SK-N-SH (cell line): ENCODE data around the gene RNF212B. TPM values are rescaled to one million over a fixed set of nuclear protein-coding genes. Genes with fewer than 3 reads are reported as not detected.

Source experiments
- CTCF ChIA-PET: fragments of 300-600, 350-600 bp; formaldehyde crosslinking; extraction: SDS; loops from one replicate; lab custom pipeline; 2021; lab: Yijun Ruan, JAX
- POLR2A ChIA-PET: fragments of 350-600 bp; sonication (Branson Sonifier 250); formaldehyde crosslinking; extraction: SDS; loops from one replicate; lab custom pipeline; 2020; ENCODE audit warnings: antibody characterized with exemption, inconsistent platforms; lab: Yijun Ruan, JAX
- DNase-seq: peaks from one replicate; pipeline ENCODE4 v3.0.0; 2012
- H2AFZ ChIP-seq: fragments of 200-600 bp; sonication (generic); 2 replicates; pipeline ENCODE4 v1.8.1; 2016; ENCODE audit warnings: antibody characterized with exemption, mild to moderate bottlenecking, low read depth
- H3F3A ChIP-seq: fragments of 200-600 bp; sonication (generic); replicated peaks from 2 replicates; pipeline ENCODE3; 2016; ENCODE audit warnings: antibody characterized with exemption, mild to moderate bottlenecking; ENCODE audit not compliant: insufficient read depth
- H3K27ac ChIP-seq, 2 experiments: fragments of 200-500 bp in 1 of 2; fragments of 200-600 bp in 1 of 2; sonication (Bioruptor generic) in 1 of 2; sonication (generic), shearing (Covaris generic) in 1 of 2; 2 replicates each; pipeline versions ENCODE4 v1.5.1 to v1.6.1; 2014 to 2016; ENCODE audit warnings: low read depth in 2 of 2, inconsistent platforms in 1 of 2, low read length in 1 of 2, mild to moderate bottlenecking in 1 of 2, mixed read lengths in 1 of 2
- H3K27me3 ChIP-seq: fragments of 200-600 bp; sonication (generic), shearing (Covaris generic); 2 replicates; pipeline ENCODE4 v1.6.1; 2016; ENCODE audit warnings: mixed run types; ENCODE audit not compliant: insufficient read depth
- H3K36me3 ChIP-seq, 2 experiments: fragments of 200-500 bp in 1 of 2; fragments of 200-600 bp in 1 of 2; sonication (Bioruptor generic) in 1 of 2; sonication (generic) in 1 of 2; replicated peaks in 1 of 2; 2 replicates each; pipeline versions ENCODE3 to v1.5.1; 2014 to 2016; ENCODE audit warnings: low read length in 1 of 2, mild to moderate bottlenecking in 1 of 2; ENCODE audit not compliant: insufficient read depth in 2 of 2, control insufficient read depth in 1 of 2
- H3K4me1 ChIP-seq, 2 experiments: fragments of 200-500 bp in 1 of 2; fragments of 200-600 bp in 1 of 2; sonication (Bioruptor generic) in 1 of 2; sonication (generic), shearing (Covaris generic) in 1 of 2; 2 replicates each; pipeline versions ENCODE4 v1.5.1 to v1.6.1; 2014 to 2016; ENCODE audit warnings: low read depth in 1 of 2, low read length in 1 of 2, mixed run types in 1 of 2; ENCODE audit not compliant: insufficient read depth in 2 of 2, control insufficient read depth in 1 of 2
- H3K4me2 ChIP-seq: fragments of 200-600 bp; sonication (generic), shearing (Covaris generic); 2 replicates; pipeline ENCODE4 v1.6.1; 2017; ENCODE audit warnings: mixed run types
- H3K4me3 ChIP-seq, 2 experiments: fragments of 200-500 bp in 1 of 2; fragments of 200-600 bp in 1 of 2; sonication (Bioruptor generic) in 1 of 2; sonication (generic), shearing (Covaris generic) in 1 of 2; 2 replicates each; pipeline versions ENCODE4 v1.5.1 to v1.8.1; 2014 to 2016; ENCODE audit warnings: low read depth in 2 of 2, inconsistent platforms in 1 of 2, low read length in 1 of 2, mild to moderate bottlenecking in 1 of 2, mixed read lengths in 1 of 2, moderate library complexity in 1 of 2
- H3K79me2 ChIP-seq: fragments of 200-600 bp; sonication (generic); 2 replicates; pipeline ENCODE4 v1.8.1; 2017; ENCODE audit warnings: mild to moderate bottlenecking; ENCODE audit not compliant: insufficient read depth
- H3K9ac ChIP-seq: fragments of 200-600 bp; sonication (generic); 2 replicates; pipeline ENCODE4 v1.6.1; 2017; ENCODE audit warnings: mixed run types
- H3K9me2 ChIP-seq: fragments of 200-600 bp; sonication (generic); 2 replicates; pipeline ENCODE4 v1.6.1; 2017; ENCODE audit warnings: mixed run types
- H3K9me3 ChIP-seq: fragments of 200-600 bp; sonication (generic); 2 replicates; pipeline ENCODE4 v1.6.1; 2017; ENCODE audit warnings: mixed run types, mild to moderate bottlenecking, moderate library complexity
- H4K20me1 ChIP-seq: fragments of 200-600 bp; sonication (generic); 2 replicates; pipeline ENCODE4 v1.6.1; 2017; ENCODE audit warnings: mild to moderate bottlenecking, mixed run types; ENCODE audit not compliant: insufficient read depth
- CHD2 ChIP-seq: fragments of 150-350 bp; IDR thresholded peaks from 2 replicates; pipeline ENCODE4 v1.6.1; 2018; ENCODE audit warnings: low read length; ENCODE audit not compliant: partially characterized antibody
- CTCF ChIP-seq: fragments of 200-600 bp; sonication (generic); IDR thresholded peaks from 2 replicates; pipeline ENCODE4 v1.6.1; 2017; ENCODE audit warnings: antibody characterized with exemption, mild to moderate bottlenecking, moderate library complexity
- EZH2phosphoT487 ChIP-seq: fragments of 200-600 bp; sonication (generic); IDR thresholded peaks from 2 replicates; pipeline ENCODE4 v1.6.1; 2017; ENCODE audit warnings: low read depth, mixed run types, mild to moderate bottlenecking, antibody characterized with exemption, moderate library complexity, borderline replicate concordance
- FOXJ3 ChIP-seq: sonication (generic); formaldehyde crosslinking; IDR thresholded peaks from 2 replicates; pipeline ENCODE4 v1.5.1; 2020; ENCODE audit warnings: mild to moderate bottlenecking, missing genetic modification reagents
- GABPA ChIP-seq: IDR thresholded peaks from 2 replicates; pipeline ENCODE4 v1.4.0; 2012; ENCODE audit warnings: low read depth, mild to moderate bottlenecking
- IRF3 ChIP-seq: fragments of 150-350 bp; IDR thresholded peaks from 2 replicates; pipeline ENCODE4 v1.6.1; 2016; ENCODE audit warnings: mild to moderate bottlenecking, low read depth, low read length
- JUND ChIP-seq: IDR thresholded peaks from 2 replicates; pipeline ENCODE4 v1.4.0; 2012
- MEF2A ChIP-seq: IDR thresholded peaks from 2 replicates; pipeline ENCODE4 v1.4.0; 2012; ENCODE audit warnings: low read depth, borderline replicate concordance
- PBX3 ChIP-seq: IDR thresholded peaks from 2 replicates; pipeline ENCODE4; 2012
- POLR2AphosphoS5 ChIP-seq: IDR thresholded peaks from 2 replicates; pipeline ENCODE4 v1.6.1; 2012; ENCODE audit warnings: low read depth, low read length
- RAD21 ChIP-seq: IDR thresholded peaks from 2 replicates; pipeline ENCODE4 v1.6.1; 2012; ENCODE audit warnings: mild to moderate bottlenecking, low read length
- RCOR1 ChIP-seq: fragments of 150-350 bp; IDR thresholded peaks from 2 replicates; pipeline ENCODE4 v1.6.1; 2017; ENCODE audit warnings: antibody characterized with exemption, low read length
- RFX5 ChIP-seq: IDR thresholded peaks from 2 replicates; pipeline ENCODE4 v1.6.1; 2012; ENCODE audit warnings: mild to moderate bottlenecking, improper control_type of control experiment, low read length
- SMC3 ChIP-seq: IDR thresholded peaks from 2 replicates; pipeline ENCODE4 v1.6.1; 2012; ENCODE audit warnings: low read depth, low read length, improper control_type of control experiment
- TAF1 ChIP-seq: IDR thresholded peaks from 2 replicates; pipeline ENCODE4 v1.6.1; 2012; ENCODE audit warnings: low read depth, mild to moderate bottlenecking, low read length, moderate library complexity, borderline replicate concordance
- TEAD4 ChIP-seq: IDR thresholded peaks from 2 replicates; pipeline ENCODE4 v1.4.0; 2012; ENCODE audit warnings: mild to moderate bottlenecking, borderline replicate concordance; ENCODE audit not compliant: insufficient read depth
- USF1 ChIP-seq: IDR thresholded peaks from 2 replicates; pipeline ENCODE4 v1.4.0; 2012; ENCODE audit warnings: low read depth, borderline replicate concordance
- WGBS: methylation state at CpG from one replicate; pipeline ENCODE4 v1.1.6; 2017; ENCODE audit warnings: low lambda C conversion rate; 5-methylcytosine and 5-hydroxymethylcytosine counted together
- polyA plus RNA-seq, 3 experiments: library from polyadenylated mRNA; depleted of rRNA; stranded (reverse); fragments of >200 nt; gene quantifications; 2 replicates each; pipeline ENCODE4 v1.2.3, GENCODE V29; 2012

RNF212B gene
- polyA plus RNA-seq, 1 of the 3 experiments (the other 2 are of a cell fraction), result not detected

GRCh38 chr14:23299211-23299957, 61.6 kb downstream of the RNF212B start:
- Histone ChIP-seq H4K20me1 (no peaks in the 10 kb centered on the region), H3K36me3 (peaks cover 0 to 3% of the 10 kb centered on the region in 2 experiments), H3K79me2 (peaks cover 6% of the 10 kb centered on the region; the same call in 1 of the 2 replicates), H3K4me2 (0 out of 2 replicates have a peak overlapping the region, but pooled peaks have one; percentile 92), H3K4me3 (no peak overlapping the region), H3K9ac (no peak overlapping the region; the same call in 1 of the 2 replicates), H3K9me2 (no peaks in the 10 kb centered on the region), H3K27me3 (no peaks in the 10 kb centered on the region), H3K9me3 (no peaks in the 10 kb centered on the region), H3K27ac (no peak overlapping the region), H3K4me1 (peaks cover 15 to 17% of the 10 kb centered on the region in 2 experiments; a peak in 3 of 4 replicates), H2AFZ (no peak overlapping the region), H3F3A (peaks cover 20% of the 10 kb centered on the region)
- TF ChIP-seq RCOR1 (no peak), GABPA (no peak), EZH2phosphoT487 (no peak), CTCF (peak; percentile 53), IRF3 (no peak), JUND (no peak), USF1 (no peak), TEAD4 (no peak), RAD21 (peak; percentile 61), RFX5 (no peak), PBX3 (no peak), FOXJ3 (CRISPR knock-in tag) (no peak), TAF1 (no peak), CHD2 (no peak), POLR2AphosphoS5 (no peak), MEF2A (no peak), SMC3 (peak; percentile 53)
- DNase-seq, result no peak
- POLR2A ChIA-PET, result interaction anchor here (1.0 kb wide), 1 partner anchor 10 kb away, joined by 3 read pairs; no protein-coding TSS in a partner anchor
- 92% methylated on average over 2 of the region's 2 CpGs for WGBS
- CTCF ChIA-PET, result interaction anchor here (0.6 to 4.7 kb wide), 9 partner anchors 8 to 179 kb away, joined by 3 to 26 read pairs (median 6); partner anchors contain the start of gene PABPN1
